Cardiac muscle cell (in vitro differentiated cells and primary cell): ENCODE measurements around the gene RASSF4. TPM values are rescaled to one million over a fixed set of nuclear protein-coding genes. Genes with fewer than 3 reads are reported as not detected.

Experiments used
- DNase-seq, 2 donors: peaks; one replicate each; pipeline versions ENCODE4 v3.0.0 to v3.0.0-alpha.2; 2010 to 2017; ENCODE audit warnings: low read depth in 1 of 2, low spot score in 1 of 2
- H3K27ac ChIP-seq: fragments of 200-600 bp; sonication (generic); 2 replicates; pipeline ENCODE4 v1.5.1; 2016
- H3K27me3 ChIP-seq: fragments of 200-600 bp; sonication (generic); 2 replicates; pipeline ENCODE4 v1.6.0; 2016; ENCODE audit warnings: control low read depth
- H3K36me3 ChIP-seq: fragments of 200-600 bp; sonication (generic); 2 replicates; pipeline ENCODE4 v1.5.1; 2016; ENCODE audit warnings: control low read depth
- H3K4me1 ChIP-seq: fragments of 200-600 bp; sonication (generic); 2 replicates; pipeline ENCODE4 v1.8.1; 2017; ENCODE audit warnings: low read depth, mild to moderate bottlenecking, mixed run types
- H3K4me3 ChIP-seq: fragments of 200-600 bp; sonication (generic); 2 replicates; pipeline ENCODE4 v1.5.1; 2016; ENCODE audit warnings: mild to moderate bottlenecking
- H3K9me3 ChIP-seq: fragments of 200-600 bp; sonication (generic); 2 replicates; pipeline ENCODE4 v1.5.1; 2017; ENCODE audit warnings: low read depth, mild to moderate bottlenecking, control low read depth
- CTCF ChIP-seq: IDR thresholded peaks from 2 replicates; pipeline ENCODE4 v1.5.1; 2012; ENCODE audit warnings: low read depth, mild to moderate bottlenecking, low read length
- polyA plus RNA-seq: library from polyadenylated mRNA; unstranded; fragments of >200 nt; fragmentation: Nextera tagmentation; extraction: Ambion mirVana; gene quantifications from 2 replicates; pipeline ENCODE4 v1.2.1, GENCODE V29; 2016
- total RNA-seq: library from RNA; depleted of rRNA; stranded (reverse); fragments of >200 nt; gene quantifications from 2 replicates; pipeline ENCODE4 v1.2.3, GENCODE V29; 2016

The RASSF4 gene
- total and polyA plus RNA-seq, 2 experiments from 2014 or later: 63.6 to 70.7 TPM

- no peak for DNase-seq
- Histone ChIP-seq H3K4me3 (no peak overlapping the region), H3K9me3 (no peaks in the 10 kb centered on the region), H3K4me1 (peaks cover 45% of the 10 kb centered on the region), H3K36me3 (no peaks in the 10 kb centered on the region), H3K27ac (no peak overlapping the region), H3K27me3 (no peaks in the 10 kb centered on the region)
- TF ChIP-seq CTCF: no peak
These were observed 24.3 kb downstream of the RASSF4 start for GRCh38 chr10:44983895-44984278.

GRCh38 chr10:44984671-44985101 lies 25.1 kb downstream of the RASSF4 start:
- H3K4me3 ChIP-seq: no peak overlapping the region
- H3K36me3 ChIP-seq: no peaks in the 10 kb centered on the region
- no peak for DNase-seq
- H3K9me3 ChIP-seq: no peaks in the 10 kb centered on the region
- peak overlapping the region; percentile 61 for H3K27ac ChIP-seq
- no peak for TF ChIP-seq CTCF
- no peaks in the 10 kb centered on the region for H3K27me3 ChIP-seq
- peaks cover 38% of the 10 kb centered on the region for H3K4me1 ChIP-seq

- Histone ChIP-seq H3K36me3 (no peaks in the 10 kb centered on the region), H3K4me3 (no peak overlapping the region), H3K4me1 (peaks cover 38% of the 10 kb centered on the region), H3K9me3 (no peaks in the 10 kb centered on the region), H3K27me3 (no peaks in the 10 kb centered on the region), H3K27ac (peak overlapping the region; percentile 61)
- peak in 1 of 2 donors; percentile 40 for DNase-seq
- TF ChIP-seq CTCF: no peak
These were observed 25.6 kb downstream of the RASSF4 start for GRCh38 chr10:44985175-44985681.

- Histone ChIP-seq H3K4me1 (peaks cover 30% of the 10 kb centered on the region), H3K27me3 (no peaks in the 10 kb centered on the region), H3K9me3 (no peaks in the 10 kb centered on the region), H3K4me3 (no peak overlapping the region), H3K36me3 (no peaks in the 10 kb centered on the region), H3K27ac (peak overlapping the region; percentile 61)
- no peak for DNase-seq
- TF ChIP-seq CTCF: no peak
These were observed 26.6 kb downstream of the RASSF4 start for GRCh38 chr10:44986179-44986578.

GRCh38 chr10:44986670-44987069 lies 27.1 kb downstream of the RASSF4 start:
- H3K4me3 ChIP-seq: no peak overlapping the region
- H3K27ac ChIP-seq: peak overlapping the region; percentile 4
- TF ChIP-seq CTCF: no peak
- peak in 1 of 2 donors; percentile 86 for DNase-seq
- no peaks in the 10 kb centered on the region for H3K27me3 ChIP-seq
- no peaks in the 10 kb centered on the region for H3K9me3 ChIP-seq
- peaks cover 26% of the 10 kb centered on the region for H3K4me1 ChIP-seq
- no peaks in the 10 kb centered on the region for H3K36me3 ChIP-seq
